ENCODE data around the gene SAMD1. TPM values are rescaled to one million over a fixed set of nuclear protein-coding genes. Genes with fewer than 3 reads are reported as not detected.

SAMD1 gene
- total and polyA plus RNA-seq, 2 experiments from 2014 or later: 32.2 to 69.0 TPM

GRCh38 chr19:14054099-14054498 is 36.5 kb downstream of the SAMD1 start (continued):
- TF ChIP-seq ZNF462 (CRISPR knock-in tag; IDR thresholded peaks at IDR 0.05) (no peak), POLR2AphosphoS5 (IDR thresholded peaks at IDR 0.05; ENCODE audit: low read depth) (no peak), ZNF114 (CRISPR knock-in tag; IDR thresholded peaks at IDR 0.05) (no peak), STAT1 (IDR thresholded peaks at IDR 0.05; ENCODE audit: unreplicated experiment) (no peak), CTCF (conservative IDR thresholded peaks at IDR 0.05; ENCODE audit: low read depth in 2 of 2) (no peak), JUNB (IDR thresholded peaks at IDR 0.05; ENCODE audit: unreplicated experiment) (no peak), ZNF331 (CRISPR knock-in tag; IDR thresholded peaks at IDR 0.05; ENCODE audit: low read depth) (no peak), EZH2phosphoT487 (IDR thresholded peaks at IDR 0.05; ENCODE audit: unreplicated experiment) (no peak)

- Mint-ChIP-seq H3K36me3 (ENCODE audit: low read depth) (peaks cover 27% of the 10 kb centered on the region), H3K4me3 (no peak overlapping the region), H3K4me1 (peaks cover 4% of the 10 kb centered on the region; the same call in 2 of the 3 replicates), H3K27me3 (ENCODE audit: insufficient read depth, low read depth, poor library complexity) (peaks cover 23% of the 10 kb centered on the region), H3K27ac (no peak overlapping the region), H3K9me3 (peaks cover 2% of the 10 kb centered on the region; the same call in 1 of the 3 replicates)
- H4K20me1 ChIP-seq (replicated peaks; ENCODE audit: insufficient read depth): no peaks in the 10 kb centered on the region; the same call in 1 of the 2 replicates
- no peak overlapping the region for H2AFZ ChIP-seq
- H3K27ac ChIP-seq (ENCODE audit: low read depth): no peak overlapping the region
- H3K4me3 ChIP-seq: no peak overlapping the region
- no peak for ATAC-seq
- H3K9me2 ChIP-seq (ENCODE audit: insufficient read depth): no peaks in the 10 kb centered on the region
- no peaks in the 10 kb centered on the region for H3K79me2 ChIP-seq (replicated peaks; ENCODE audit: insufficient read depth)
- no peak for DNase-seq (ENCODE audit: low spot score)
- no peaks in the 10 kb centered on the region; the same call in 1 of the 2 replicates for H3F3A ChIP-seq (replicated peaks; ENCODE audit: low read depth)
- no peaks in the 10 kb centered on the region for H3K36me3 ChIP-seq (ENCODE audit: insufficient read depth)
- peaks cover 9% of the 10 kb centered on the region for H3K27me3 ChIP-seq (ENCODE audit: insufficient read depth)
- no peak for TF ChIP-seq ETS1 (IDR thresholded peaks at IDR 0.05)
- no peak overlapping the region for H3K4me2 ChIP-seq
- peaks cover under 1% of the 10 kb centered on the region; the same call in 1 of the 2 replicates for H3K4me1 ChIP-seq (ENCODE audit: insufficient read depth)
These were observed 37.1 kb downstream of the SAMD1 start for GRCh38 chr19:14053500-14053899.
